Endothelial cell of umbilical vein (primary cell): ENCODE measurements around the gene SLC12A4. TPM values are rescaled to one million over a fixed set of nuclear protein-coding genes. Genes with fewer than 3 reads are reported as not detected.

ENCODE experiments used
- BruUV-seq: library from RNA; stranded (reverse); fragments of 400-500 nt; replicated peaks from 2 replicates; lab custom pipeline; 2021; lab: Mats Ljungman, UMichigan
- CTCF ChIA-PET: fragments of 300-600, 350-600 bp; sonication (Branson Sonifier 250); formaldehyde crosslinking; loops from one replicate; lab custom pipeline; 2021; ENCODE audit warnings: antibody characterized with exemption, inconsistent platforms; lab: Charles Lee
- POLR2A ChIA-PET: fragments of 300-600, 350-600 bp; sonication (Branson Sonifier 250); formaldehyde crosslinking; loops from one replicate; lab custom pipeline; 2021; ENCODE audit warnings: antibody characterized with exemption, inconsistent platforms; lab: Charles Lee
- DNase-seq: peaks from one replicate; pipeline ENCODE4 v3.0.0-alpha.2; 2011; ENCODE audit warnings: low read depth, low spot score
- FAIRE-seq: peaks from 2 replicates; lab custom pipeline; 2011; peaks lifted over from hg19 to GRCh38; lab: Jason Lieb, UNC
- H2AFZ ChIP-seq: 2 replicates; pipeline ENCODE4 v1.6.0; 2012; ENCODE audit warnings: low read depth, low read length, control low read depth, inconsistent platforms
- H3K27ac ChIP-seq: 2 replicates; pipeline ENCODE4 v1.5.1; 2011; ENCODE audit warnings: low read depth, mild to moderate bottlenecking, control low read depth, low read length, moderate library complexity; ENCODE audit not compliant: insufficient read depth
- H3K27me3 ChIP-seq, 2 experiments: 2 replicates each; pipeline versions ENCODE4 v1.6.0 to v1.6.1; 2011; ENCODE audit warnings: low read length in 2 of 2, mixed read lengths in 1 of 2; ENCODE audit not compliant: control insufficient read depth in 2 of 2, insufficient read depth in 2 of 2
- H3K36me3 ChIP-seq, 2 experiments: 2 replicates in 1 of 2; 3 replicates in 1 of 2; pipeline ENCODE4 v1.5.1; 2011; ENCODE audit warnings: low read length in 2 of 2, mild to moderate bottlenecking in 1 of 2, moderate library complexity in 1 of 2; ENCODE audit not compliant: control insufficient read depth in 2 of 2, insufficient read depth in 2 of 2; ENCODE audit errors: extremely low read depth in 1 of 2
- H3K4me1 ChIP-seq: 3 replicates; pipeline ENCODE4 v1.5.1; 2011; ENCODE audit warnings: mild to moderate bottlenecking, low read length; ENCODE audit not compliant: control insufficient read depth, insufficient read depth; ENCODE audit errors: extremely low read depth
- H3K4me2 ChIP-seq: 2 replicates; pipeline ENCODE4 v1.6.1; 2011; ENCODE audit warnings: low read length, control low read depth, mixed read lengths; ENCODE audit not compliant: insufficient read depth
- H3K4me3 ChIP-seq, 3 experiments: fragments of 200-600 bp in 1 of 3; sonication (generic), shearing (Covaris generic) in 1 of 3; replicated peaks in 1 of 3; 2 replicates each; pipeline ENCODE4 v1.5.1; 2011 to 2016; ENCODE audit warnings: control low read depth in 3 of 3, low read length in 3 of 3, mild to moderate bottlenecking in 2 of 3, inconsistent platforms in 1 of 3, low read depth in 1 of 3, moderate library complexity in 1 of 3; ENCODE audit not compliant: insufficient read depth in 1 of 3
- H3K79me2 ChIP-seq: 2 replicates; pipeline ENCODE4 v1.6.0; 2012; ENCODE audit warnings: low read length, inconsistent platforms; ENCODE audit not compliant: control insufficient read depth, insufficient read depth
- H3K9ac ChIP-seq: replicated peaks from 2 replicates; pipeline ENCODE3; 2011; ENCODE audit warnings: low read length, control low read depth; ENCODE audit not compliant: insufficient read depth; ENCODE audit errors: extremely low read depth
- H3K9me1 ChIP-seq: replicated peaks from 3 replicates; pipeline ENCODE4 v1.6.0; 2011; ENCODE audit warnings: mild to moderate bottlenecking, low read length; ENCODE audit not compliant: control insufficient read depth, insufficient read depth; ENCODE audit errors: extremely low read depth
- H3K9me3 ChIP-seq: replicated peaks from 2 replicates; pipeline ENCODE4 v1.5.1; 2012; ENCODE audit warnings: low read length, inconsistent platforms; ENCODE audit not compliant: control insufficient read depth, insufficient read depth
- H4K20me1 ChIP-seq: replicated peaks from 2 replicates; pipeline ENCODE3; 2011; ENCODE audit warnings: mild to moderate bottlenecking, low read length; ENCODE audit not compliant: control insufficient read depth, insufficient read depth; ENCODE audit errors: extremely low read depth
- EZH2 ChIP-seq: IDR thresholded peaks from 2 replicates; pipeline ENCODE4 v1.6.1; 2012; ENCODE audit warnings: borderline replicate concordance, low read depth, mild to moderate bottlenecking, moderate library complexity, low read length, inconsistent platforms; ENCODE audit not compliant: severe bottlenecking
- FOS ChIP-seq: IDR thresholded peaks from 2 replicates; pipeline ENCODE4 v1.6.1; 2011; ENCODE audit warnings: mild to moderate bottlenecking, low read length, moderate library complexity, borderline replicate concordance; ENCODE audit not compliant: insufficient read depth
- GATA2 ChIP-seq: IDR thresholded peaks from 2 replicates; pipeline ENCODE4 v1.7.0; 2011; ENCODE audit warnings: low read depth, mild to moderate bottlenecking, moderate library complexity, mixed read lengths, low read length; ENCODE audit not compliant: insufficient read length, insufficient read depth
- JUN ChIP-seq: IDR thresholded peaks from 2 replicates; pipeline ENCODE4 v1.6.1; 2011; ENCODE audit warnings: borderline replicate concordance, low read depth; ENCODE audit not compliant: insufficient read length, insufficient read depth
- MYC ChIP-seq: IDR thresholded peaks from one replicate; pipeline ENCODE4 v1.6.1; 2011; ENCODE audit warnings: mild to moderate bottlenecking, low read depth, low read length
- POLR2A ChIP-seq: IDR thresholded peaks from 2 replicates; pipeline ENCODE4 v1.6.1; 2012; ENCODE audit warnings: low read depth, mild to moderate bottlenecking, control low read depth, low read length
- POLR2AphosphoS5 ChIP-seq: IDR thresholded peaks from 2 replicates; pipeline ENCODE4 v1.6.1; 2012; ENCODE audit warnings: low read depth, mild to moderate bottlenecking, control low read depth, low read length, moderate library complexity; ENCODE audit not compliant: insufficient read depth
- dilution Hi-C: fragments of 300-500 bp; cut with MboI; formaldehyde crosslinking; loops from one replicate; pipeline ENCODE4 v1.15.0; 2019; ENCODE audit warnings: low sequenced_read_pairs; ENCODE audit not compliant: extremely low pct_ligation_motif_present
- intact Hi-C: fragments of 100-400 bp; cut with micrococcal nuclease; formaldehyde crosslinking; loops from one replicate; pipeline ENCODE4 v1.10.0; 2022
- polyA plus RNA-seq, 4 experiments: library from polyadenylated mRNA; depleted of rRNA in 3 of 4; stranded (reverse) in 3 of 4; unstranded in 1 of 4; fragments of >200 nt; gene quantifications; 2 replicates each; pipeline versions ENCODE4 v1.2.1 to v1.2.3, GENCODE V29; 2011 to 2012; ENCODE audit warnings: missing spikeins in 1 of 4
- total RNA-seq: library from RNA; stranded (reverse); gene quantifications from 2 replicates; pipeline ENCODE4 v1.2.3, GENCODE V29; 2021
- TF ChIP-seq, protein P1 (sequence below): IDR thresholded peaks from 2 replicates; pipeline ENCODE4 v1.6.1; 2011; ENCODE audit not compliant: insufficient read depth, insufficient read length
- TF ChIP-seq, protein P2 (sequence below), 2 donors: IDR thresholded peaks; 1 replicate in 1 of 2; 2 replicates in 1 of 2; pipeline ENCODE4 v1.5.1; 2011; ENCODE audit warnings: low read length in 2 of 2, mild to moderate bottlenecking in 2 of 2, moderate library complexity in 2 of 2, control low read depth in 1 of 2, inconsistent platforms in 1 of 2, low read depth in 1 of 2; ENCODE audit not compliant: insufficient read depth in 1 of 2; ENCODE audit errors: extremely low read depth in 1 of 2

Gene SLC12A4
- total and polyA plus RNA-seq, 2 donors (not counting 3 experiments of a cell fraction or from before 2014, with no cell fraction given) = 110 to 114 TPM

DNA sequence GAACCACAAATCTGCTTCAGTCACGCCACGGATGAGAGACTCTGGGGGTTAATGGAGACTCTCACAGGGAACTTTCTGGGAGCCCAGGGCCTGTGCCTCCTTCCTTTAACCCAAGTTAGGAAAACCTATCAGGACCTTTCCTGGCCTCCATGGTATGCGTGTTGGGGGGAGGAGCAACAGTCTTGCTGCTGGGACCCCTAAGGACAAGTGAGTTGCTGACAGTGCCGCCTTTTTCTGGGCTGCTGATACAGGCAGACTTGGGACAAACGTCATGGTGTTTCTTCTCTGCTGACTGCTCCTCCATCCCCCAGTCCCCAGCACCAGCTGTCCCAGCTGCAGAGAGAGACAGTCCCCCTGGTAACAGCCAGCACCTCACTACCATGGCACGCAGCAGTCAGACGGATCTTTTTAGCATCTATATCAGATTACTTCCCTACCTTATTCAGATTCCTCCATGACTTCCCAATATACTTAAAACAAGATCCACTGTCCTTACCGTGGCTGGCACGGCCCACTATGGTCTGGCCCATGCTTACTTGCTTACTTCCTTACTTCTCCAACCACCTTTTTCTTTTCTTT, 40.8 kb upstream of the SLC12A4 start:
- Histone ChIP-seq H3K27ac (no peak overlapping the region), H3K9ac (no peak overlapping the region), H3K36me3 (no peaks in the 10 kb centered on the region), H3K79me2 (no peaks in the 10 kb centered on the region), H3K9me3 (no peaks in the 10 kb centered on the region), H3K4me1 (peaks cover 10% of the 10 kb centered on the region), H4K20me1 (no peaks in the 10 kb centered on the region), H3K27me3 (no peaks in the 10 kb centered on the region), H3K4me3 (no peak overlapping the region), H3K4me2 (no peak overlapping the region), H2AFZ (no peak overlapping the region), H3K9me1 (no peaks in the 10 kb centered on the region)
- POLR2A ChIA-PET = no interaction called here
- TF ChIP-seq JUN (no peak), MYC (no peak), EZH2 (no peak), GATA2 (no peak), POLR2AphosphoS5 (no peak), POLR2A (no peak), FOS (no peak)
- TF ChIP-seq, protein P1, sequence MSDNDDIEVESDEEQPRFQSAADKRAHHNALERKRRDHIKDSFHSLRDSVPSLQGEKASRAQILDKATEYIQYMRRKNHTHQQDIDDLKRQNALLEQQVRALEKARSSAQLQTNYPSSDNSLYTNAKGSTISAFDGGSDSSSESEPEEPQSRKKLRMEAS = no peak
- TF ChIP-seq, protein P2, sequence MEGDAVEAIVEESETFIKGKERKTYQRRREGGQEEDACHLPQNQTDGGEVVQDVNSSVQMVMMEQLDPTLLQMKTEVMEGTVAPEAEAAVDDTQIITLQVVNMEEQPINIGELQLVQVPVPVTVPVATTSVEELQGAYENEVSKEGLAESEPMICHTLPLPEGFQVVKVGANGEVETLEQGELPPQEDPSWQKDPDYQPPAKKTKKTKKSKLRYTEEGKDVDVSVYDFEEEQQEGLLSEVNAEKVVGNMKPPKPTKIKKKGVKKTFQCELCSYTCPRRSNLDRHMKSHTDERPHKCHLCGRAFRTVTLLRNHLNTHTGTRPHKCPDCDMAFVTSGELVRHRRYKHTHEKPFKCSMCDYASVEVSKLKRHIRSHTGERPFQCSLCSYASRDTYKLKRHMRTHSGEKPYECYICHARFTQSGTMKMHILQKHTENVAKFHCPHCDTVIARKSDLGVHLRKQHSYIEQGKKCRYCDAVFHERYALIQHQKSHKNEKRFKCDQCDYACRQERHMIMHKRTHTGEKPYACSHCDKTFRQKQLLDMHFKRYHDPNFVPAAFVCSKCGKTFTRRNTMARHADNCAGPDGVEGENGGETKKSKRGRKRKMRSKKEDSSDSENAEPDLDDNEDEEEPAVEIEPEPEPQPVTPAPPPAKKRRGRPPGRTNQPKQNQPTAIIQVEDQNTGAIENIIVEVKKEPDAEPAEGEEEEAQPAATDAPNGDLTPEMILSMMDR (IDR thresholded peaks at IDR 0.05; ENCODE audit: extremely low read depth in 1 of 2, insufficient read depth in 1 of 2, low read depth in 1 of 2, low read length in 2 of 2) = no peak
- CTCF ChIA-PET = no interaction called here
- DNase-seq (no peak), FAIRE-seq (no peak)
- intact Hi-C loops (no loop called here), dilution Hi-C loops (no loop called here)
- no TSS peak for BruUV-seq
